HG03108 (cell line): Measurements from ENCODE around the gene TNS3.

Source experiments
- ATAC-seq: cut with Tn5 transposase; IDR thresholded peaks from one replicate; pipeline ENCODE4 v1.9.1; 2021; ENCODE audit warnings: moderate library complexity; ENCODE audit not compliant: unreplicated experiment

TNS3 gene

DNA sequence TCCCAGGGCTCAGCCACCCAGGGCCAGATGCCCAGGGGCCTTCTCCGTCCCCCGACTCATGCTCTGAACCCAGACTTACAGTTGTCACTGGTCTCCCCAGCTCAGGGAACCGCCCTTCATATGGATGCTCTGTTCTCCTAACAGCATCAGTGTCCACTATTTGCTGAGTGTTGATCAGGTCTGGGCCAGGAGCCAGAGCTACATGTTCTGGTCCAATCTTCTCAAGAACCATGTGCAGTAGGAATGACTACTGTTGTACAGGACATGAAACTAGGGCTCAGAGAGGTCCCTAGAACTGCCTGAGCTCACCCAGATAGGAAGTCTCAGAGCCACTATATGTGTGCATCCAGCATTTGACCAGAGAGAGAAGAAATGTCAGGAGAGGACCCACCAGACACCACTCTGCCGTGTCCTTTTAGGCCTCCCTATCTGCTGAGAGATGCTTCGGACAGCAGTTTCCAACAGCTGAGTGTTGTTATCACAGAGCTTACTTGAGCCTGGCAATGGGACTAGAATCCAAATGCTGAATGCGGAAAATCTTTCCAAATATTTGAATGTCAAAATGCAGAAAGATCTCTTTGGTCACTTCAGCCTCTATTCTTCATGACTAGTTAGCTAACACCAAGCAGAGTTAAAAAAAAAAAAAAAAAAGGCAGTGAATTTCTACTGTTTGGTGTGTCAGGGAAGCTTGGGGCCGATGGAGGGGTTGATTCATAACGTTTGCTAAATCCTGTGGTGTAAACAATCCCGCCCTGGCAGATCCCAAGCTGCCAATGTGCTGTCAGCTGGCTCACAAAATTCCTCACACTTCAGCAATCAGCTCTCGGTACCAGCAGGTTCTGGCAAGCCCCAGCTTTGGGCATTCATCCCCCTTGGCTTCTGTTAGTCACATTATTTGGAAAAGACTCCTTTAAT lies 246.1 kb downstream of the TNS3 start:
- no peak for ATAC-seq

DNA sequence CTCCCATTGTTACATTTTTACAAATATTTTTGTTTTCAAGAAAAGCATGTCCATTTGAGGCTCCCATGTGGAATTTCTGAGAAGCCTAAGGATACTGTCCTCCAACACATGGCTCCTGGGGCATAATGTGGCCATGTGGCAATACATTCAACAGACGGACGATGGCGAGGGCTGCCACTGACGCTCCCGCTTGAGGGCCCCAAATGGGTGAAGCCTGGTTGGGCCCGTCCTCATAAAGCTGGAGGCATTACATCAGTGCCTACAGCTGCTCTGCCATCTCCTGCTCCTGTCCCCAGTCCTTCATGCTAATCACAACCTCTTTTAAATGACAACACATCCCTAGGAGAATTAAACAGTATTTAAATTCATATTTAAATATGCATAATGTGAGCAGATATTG lies 246.8 kb downstream of the TNS3 start:
- no peak for ATAC-seq

DNA sequence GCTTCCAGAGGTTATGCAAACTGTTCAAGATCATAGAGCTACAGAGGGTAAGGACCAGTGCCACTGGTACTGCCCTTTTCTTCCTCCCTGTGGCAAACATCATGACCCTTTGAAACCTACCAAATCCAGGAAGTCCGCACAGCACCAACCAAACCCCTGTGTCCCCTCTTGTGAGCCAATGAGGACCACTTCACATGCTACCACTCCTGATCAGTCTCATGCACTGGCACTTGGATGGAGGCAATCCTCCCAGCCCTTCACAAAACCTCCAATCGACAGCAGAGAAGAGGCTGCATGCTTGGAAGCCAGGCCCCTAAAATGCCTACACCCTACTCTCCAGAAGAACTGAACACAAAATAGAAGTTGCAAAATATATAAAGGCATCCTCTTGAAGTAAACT lies 248.0 kb downstream of the TNS3 start:
- ATAC-seq = no peak

DNA sequence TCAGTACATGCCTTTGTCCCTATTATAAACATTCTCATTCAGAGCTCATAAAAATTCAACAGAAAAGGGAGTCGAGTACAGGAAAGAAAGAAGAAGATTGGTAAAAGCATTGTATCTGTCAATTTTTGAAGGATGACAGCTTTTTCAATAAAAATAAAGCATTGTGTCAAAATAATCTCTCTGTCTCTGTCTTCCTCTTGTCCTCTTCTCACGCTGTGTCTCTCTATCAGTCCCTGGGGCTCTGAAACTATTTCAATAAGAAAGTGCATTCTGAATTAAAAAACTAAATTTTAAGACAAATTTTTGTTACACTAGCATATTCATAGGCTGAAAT lies 248.4 kb downstream of the TNS3 start:
- no peak for ATAC-seq

DNA sequence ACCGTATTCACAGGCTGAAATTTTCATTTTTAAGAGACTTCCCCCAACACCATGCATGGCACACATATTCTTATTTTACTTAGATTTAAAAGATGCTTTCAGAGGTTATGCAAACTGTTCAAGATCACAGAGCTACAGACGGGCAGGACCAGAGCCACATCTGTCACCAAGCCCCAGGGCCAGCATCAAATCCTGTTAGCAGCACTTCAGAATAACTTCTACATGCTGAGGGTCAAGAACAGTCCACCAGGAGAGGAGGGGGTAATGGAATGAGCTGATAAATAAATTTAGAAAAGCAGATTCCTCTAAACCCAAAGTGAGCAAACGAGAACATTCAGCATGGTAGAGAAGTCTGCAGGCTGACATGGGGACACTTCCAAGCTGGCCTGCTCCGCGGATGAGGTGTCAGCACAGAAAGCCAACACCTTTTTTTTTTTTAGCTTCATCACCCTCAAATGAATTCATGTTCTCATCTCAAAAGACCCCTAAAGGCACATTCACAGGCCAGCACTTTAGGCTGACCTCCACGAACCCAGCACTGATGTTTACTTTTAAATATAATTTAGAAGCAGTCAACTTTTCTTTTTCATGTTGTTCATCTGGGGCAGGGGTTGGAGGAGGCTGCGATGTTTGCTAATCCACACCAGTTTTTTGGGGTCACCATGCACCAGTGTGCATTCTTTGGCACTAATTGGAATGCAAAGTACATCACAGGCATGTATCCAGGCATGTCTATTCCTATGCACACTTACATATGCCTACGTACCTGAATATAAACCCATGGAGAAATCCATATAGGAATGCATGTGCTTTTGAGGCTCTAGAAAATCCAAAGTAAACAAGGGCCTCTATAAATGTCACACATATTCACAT lies 249.0 kb downstream of the TNS3 start:
- ATAC-seq = no peak

DNA sequence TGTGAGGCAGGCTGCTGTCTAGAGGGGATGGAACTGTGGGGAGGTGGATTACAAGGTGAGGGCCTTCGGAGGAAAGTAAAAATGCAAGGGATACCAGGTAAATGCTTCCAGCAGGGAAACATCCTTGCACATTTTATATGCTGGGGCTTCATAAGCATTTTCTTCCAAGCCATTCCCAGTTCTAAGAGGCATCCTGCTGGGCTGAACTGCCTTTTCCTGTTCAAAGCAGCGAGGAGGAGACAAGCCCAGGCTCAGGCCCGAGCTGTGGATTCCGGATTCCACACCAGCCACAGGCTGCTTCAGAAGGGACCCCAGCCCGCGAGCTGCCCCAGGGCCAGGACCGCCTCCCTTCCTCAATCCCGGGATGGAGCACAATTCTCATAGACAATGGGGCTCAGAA lies 249.7 kb downstream of the TNS3 start:
- ATAC-seq = no peak

DNA sequence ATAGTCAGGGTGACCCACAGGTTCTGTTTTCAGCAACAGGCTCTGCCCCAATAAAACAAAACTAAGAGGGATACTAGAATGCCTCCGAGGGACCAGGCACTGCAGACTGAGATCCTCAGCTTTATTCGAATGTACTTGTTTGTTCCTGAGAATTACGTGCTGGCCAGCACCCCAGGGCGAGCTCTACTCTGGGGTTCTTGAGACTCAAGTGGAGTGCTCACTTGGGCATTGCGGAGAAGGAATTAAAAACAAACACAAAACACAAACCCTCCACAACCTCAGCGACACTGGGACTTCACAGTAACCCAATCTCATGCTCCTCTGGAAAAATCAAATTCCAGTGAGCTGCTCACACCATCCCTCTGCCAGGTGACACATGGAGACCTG lies 250.7 kb downstream of the TNS3 start:
- ATAC-seq = no peak

DNA sequence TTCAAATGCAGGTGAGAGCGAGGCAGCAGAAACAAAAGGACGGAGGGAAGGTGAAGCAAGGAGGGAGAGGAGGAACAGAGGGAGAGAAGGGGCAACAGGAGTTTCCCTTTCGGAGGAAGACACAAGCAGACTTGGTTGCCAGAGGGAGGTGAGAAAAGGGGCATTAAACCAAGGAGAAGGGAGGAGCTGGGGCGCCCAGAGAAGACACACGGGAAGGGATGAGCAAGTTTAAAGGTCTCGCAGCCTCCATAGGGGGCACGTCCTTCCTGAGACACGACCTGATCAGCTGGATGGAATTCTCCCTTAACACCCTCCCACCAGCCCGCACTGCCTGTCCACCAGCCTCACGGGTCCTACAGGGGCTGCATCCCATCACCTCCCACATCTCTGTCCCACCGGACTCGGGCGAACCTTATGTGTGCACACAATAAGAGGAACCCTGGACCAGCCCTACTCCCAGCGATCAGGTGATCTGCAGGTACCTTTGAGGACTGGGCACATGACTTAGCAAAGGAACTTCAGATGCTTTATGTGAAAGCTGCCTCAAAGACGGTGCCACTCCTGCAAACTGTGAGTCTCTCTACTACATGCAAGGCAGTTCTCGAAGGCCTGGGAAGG lies 251.2 kb downstream of the TNS3 start:
- no peak for ATAC-seq

DNA sequence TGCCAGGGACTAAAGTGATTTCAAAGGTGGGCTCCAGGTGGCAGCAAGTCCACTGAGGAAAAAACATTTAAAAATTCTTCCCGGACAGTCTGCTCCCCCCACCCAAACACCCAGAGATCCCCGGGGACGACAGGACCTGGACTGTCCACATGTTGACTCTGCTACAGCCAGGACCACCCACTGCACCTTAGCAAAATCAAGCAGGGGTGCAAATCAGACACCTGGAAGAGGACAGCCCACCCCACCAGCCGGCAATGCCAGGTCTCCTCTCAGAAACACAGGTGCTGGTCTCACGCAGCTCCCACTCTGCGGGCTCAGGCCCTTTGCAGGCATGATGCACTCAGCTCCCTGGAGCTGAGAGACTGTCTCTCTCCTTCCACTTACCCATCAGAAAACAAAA lies 251.9 kb downstream of the TNS3 start:
- no peak for ATAC-seq

DNA sequence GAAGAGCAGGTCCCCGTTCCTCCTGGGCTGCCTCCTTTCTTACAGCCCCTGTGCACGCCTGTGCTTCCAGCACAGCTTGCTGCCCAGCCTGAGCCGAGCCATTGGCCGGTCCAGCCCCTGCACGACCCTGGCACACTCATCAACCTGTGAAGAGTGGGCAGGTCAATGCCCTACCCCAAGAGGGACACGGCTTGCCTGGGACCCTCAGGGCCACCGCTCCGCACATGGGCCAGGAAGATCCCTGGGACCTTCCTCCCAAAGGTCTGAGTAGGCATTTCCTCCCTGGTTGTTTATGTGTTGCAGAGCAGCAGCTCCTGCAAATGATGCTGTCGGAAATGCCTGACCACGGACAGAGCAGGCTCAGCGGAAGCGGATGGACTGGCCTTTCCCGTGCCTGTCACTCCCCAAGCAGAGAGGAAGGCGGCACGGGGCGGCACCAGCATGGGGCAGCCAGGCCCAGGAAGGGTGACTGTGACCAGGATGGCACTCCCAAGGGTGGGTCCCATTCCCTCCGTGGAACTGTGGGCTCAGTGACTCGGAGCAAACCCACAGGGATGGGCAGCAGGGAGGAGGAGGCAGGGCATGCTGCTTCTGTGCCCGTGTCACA lies 252.5 kb downstream of the TNS3 start:
- ATAC-seq = no peak

DNA sequence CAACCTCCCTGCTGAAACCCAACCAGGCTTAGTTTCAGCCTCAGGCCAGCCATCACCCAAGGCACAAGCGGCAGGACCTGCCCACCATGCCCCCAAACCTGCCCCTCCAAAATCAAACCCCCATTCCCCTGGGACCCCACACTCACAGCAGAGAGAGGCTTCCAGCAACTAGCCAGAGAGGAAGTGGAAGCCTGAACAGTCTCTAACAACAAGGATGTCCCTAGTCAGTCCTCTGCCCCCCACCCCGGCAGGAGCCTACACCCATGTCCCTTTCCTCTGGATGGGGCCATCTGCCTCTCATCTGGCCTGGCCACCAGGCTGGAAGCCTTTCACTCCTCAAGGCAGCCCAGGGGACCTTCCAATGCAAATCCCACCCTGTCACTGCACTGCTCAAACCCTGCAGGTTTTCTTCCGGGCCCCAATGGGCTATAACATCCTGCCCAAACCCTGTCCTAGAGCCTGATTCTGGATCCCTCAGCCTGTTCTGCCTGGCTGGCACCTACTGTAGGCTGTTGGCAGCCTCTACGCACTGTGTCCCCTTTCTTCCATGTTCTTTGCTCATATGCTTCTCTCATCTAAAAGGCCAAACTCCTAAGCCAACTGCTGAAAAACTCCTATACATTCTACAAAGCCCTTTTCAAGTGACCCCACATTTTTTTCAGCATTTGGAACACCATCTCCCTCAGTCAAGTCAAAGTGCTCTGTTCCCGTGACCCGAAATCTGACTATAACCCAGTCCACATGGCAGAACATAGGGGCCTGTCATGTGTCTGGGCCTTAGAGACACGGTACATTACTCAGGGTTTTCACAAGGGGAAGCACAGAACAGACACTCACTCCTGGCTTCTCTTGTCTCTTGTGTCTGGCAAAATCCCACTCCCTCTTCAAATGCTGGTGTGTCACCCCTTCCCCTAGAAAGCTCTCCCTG lies 253.3 kb downstream of the TNS3 start:
- ATAC-seq = no peak

DNA sequence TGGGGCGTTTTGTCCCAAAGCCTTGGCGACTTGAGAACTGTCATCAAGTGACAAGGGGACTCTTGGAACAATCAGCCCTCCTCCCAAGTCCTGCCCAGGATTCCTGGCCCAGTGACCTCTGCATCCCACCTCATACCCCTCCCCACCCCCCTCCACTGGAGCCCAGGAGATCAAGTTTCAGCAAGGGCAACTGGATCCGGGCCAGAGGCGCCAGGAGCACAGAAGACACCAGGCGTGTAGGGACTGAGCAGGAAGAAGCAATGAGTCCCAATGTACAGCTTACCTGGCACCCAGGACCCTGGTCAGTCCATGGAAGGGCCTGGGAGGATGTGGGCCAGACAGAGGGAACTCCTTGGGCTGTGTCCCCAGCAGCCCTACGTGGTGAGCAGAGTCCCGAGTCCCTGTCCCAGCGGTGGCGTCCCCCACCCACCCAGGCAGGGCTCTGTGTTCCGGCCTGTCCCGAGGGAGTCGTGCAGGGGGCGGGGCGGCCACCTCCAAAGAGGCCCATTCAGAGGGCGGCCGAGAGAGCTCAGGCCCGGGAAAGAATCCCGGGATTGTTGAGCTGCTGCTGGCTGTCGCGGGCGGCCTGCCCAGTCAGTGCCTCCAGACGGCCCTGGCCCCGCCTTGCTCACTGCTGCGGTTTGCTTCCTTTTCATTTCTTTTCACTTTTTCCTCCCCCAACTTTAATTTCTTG lies 254.1 kb downstream of the TNS3 start:
- no peak for ATAC-seq

DNA sequence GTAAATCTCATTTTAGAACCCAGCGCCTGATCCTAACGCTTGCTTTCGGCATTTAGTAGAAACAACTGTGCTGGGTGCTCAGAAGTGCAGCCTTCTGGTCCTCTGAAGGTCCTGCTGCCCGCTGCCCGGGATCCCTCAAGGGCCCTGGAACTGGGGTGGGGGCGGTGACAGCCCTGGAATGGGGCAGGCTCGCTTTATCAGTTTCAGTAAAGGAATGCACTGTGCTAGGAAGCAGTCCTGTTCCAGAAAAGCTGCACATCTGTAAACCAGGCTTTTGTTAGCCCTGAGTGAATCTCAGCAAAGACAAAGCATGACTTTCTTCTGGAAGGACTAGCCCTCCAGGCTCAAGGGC lies 254.6 kb downstream of the TNS3 start:
- no peak for ATAC-seq

DNA sequence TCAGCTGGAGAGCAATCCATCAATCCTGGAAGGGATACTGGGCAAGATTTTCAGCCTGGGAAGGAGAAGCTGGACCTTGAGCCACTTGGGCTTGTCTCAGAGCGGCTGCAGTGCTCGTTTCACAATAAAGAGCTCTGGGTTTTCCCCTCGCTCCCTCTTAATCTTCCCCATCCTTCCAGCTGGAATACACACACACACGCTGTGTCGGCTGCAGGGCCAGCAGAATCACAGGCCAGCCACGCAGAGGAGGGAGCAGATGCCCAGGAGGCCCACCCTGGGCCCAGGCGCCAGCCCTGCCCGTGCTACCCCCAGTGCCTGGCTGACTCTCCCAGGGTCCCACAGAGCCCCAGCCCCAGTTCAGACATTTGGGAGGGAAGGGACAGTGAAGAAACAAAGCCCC lies 255.1 kb downstream of the TNS3 start:
- no peak for ATAC-seq

DNA sequence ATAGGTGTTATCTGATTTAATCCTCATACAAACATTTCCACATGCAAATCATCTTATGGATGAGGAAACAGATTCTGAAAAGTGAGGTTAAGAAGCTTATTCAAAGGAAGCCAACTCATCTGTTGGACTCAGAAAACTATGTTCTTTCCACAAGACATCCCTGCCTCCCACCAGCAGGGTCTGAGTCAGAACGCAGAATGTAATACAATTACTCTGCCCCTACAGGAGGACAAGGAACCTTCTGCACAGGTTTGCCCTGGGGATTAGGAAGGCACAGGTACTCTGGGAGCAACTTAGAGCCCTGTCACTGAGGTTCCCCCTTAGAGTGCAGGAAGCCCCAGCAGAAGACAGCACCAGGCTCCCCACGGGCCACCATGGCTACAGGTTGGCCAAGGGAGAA lies 255.7 kb downstream of the TNS3 start:
- no peak for ATAC-seq

DNA sequence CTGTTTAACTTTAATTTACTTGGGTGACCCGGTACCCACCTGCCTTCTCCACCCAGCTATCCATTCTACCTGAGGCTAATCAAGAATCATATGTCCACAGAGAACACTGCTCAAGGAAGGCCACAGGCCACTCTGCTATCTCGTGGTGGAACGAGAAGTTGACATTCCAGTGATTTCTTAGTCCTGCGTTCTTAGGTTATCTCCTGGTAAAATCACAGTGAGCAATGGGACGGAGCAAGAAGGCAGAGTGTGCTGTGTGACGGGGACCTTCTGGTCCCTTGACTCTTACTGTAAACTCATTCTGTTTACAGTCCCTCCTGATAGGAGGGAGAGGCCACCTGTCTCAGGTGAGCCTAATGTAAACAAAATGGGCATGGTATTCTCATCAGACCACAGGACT lies 256.6 kb downstream of the TNS3 start:
- ATAC-seq = no peak

DNA sequence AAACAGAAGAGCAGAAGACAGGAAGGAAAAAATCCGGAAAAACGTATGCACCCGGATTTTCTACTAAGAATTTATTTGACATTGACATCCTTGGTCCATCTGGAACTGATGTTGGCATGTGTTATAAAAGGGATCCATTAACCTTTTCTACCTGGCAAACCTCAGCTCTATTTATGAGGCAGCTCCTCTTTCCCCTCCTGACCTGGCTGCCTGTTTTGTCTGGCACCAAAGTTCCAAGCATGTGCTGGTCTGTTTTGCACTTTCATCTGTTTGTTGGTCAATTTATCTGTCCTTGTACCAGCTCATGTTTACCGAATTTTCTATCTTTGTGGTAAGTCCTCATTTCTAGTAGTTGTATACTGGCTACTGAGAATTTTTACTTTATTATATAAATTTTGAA lies 258.0 kb downstream of the TNS3 start:
- no peak for ATAC-seq

DNA sequence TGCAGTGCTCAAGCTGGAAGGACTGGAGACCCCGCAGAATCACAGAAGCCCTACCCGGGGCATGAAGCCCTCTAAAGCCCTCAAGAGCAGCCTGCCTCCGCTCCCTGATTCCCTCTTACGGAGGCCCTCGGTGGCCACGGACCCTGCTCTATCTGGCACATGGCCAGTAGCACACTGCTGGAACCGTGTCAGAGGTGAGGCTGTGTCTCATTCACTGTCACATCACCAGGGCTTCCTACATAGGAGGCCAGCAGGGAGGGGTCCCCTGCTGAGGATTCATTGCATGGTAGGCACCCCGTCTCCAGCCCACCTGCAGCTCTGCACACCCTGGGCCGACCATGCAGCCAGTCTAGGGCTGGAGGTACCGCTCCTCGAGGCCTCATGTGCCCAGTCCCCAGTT lies 259.2 kb downstream of the TNS3 start:
- no peak for ATAC-seq

DNA sequence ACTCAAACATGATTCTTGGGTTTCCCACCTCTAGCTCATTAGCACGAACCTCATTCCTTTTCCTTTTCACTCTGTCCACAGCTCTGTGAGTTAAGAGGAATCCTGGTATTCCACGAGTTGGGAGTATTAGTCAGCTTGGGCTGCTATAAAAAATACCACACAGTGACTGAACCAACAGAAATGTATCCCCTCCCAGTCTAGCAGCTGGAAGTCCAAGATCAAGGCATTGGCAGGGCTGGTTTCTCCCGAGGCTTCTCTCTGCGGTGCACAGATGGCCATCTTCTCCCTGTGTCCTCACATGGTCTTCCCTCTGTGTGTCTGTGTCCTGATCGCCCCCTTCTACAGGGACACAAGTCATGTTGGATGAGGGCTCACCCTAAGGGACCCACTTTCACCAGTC lies 261.6 kb downstream of the TNS3 start:
- no peak for ATAC-seq
